Measurements from ENCODE around the gene SSBP2.

Gene SSBP2

GRCh38 chr5:81408496-81408895 is 342.4 kb downstream of the SSBP2 start:
- no peak for TF ChIP-seq EGR1 (IDR thresholded peaks at IDR 0.05)

- TF ChIP-seq TEAD4 (IDR thresholded peaks at IDR 0.05), result no peak
- TF ChIP-seq FOXM1 (IDR thresholded peaks at IDR 0.05; ENCODE audit: borderline replicate concordance, low read depth), result no peak
- no peak for TF ChIP-seq TCF12 (IDR thresholded peaks at IDR 0.05; ENCODE audit: low read depth)
- no peak for TF ChIP-seq TAF1 (IDR thresholded peaks at IDR 0.05; ENCODE audit: low read depth)
- TF ChIP-seq CREB1 (IDR thresholded peaks at IDR 0.05; ENCODE audit: low read depth), result no peak
- TF ChIP-seq NFIC (IDR thresholded peaks at IDR 0.05), result no peak
- TF ChIP-seq CEBPB (IDR thresholded peaks at IDR 0.05), result no peak
Measured at GRCh38 chr5:81405126-81405891, 345.6 kb downstream of the SSBP2 start.

GRCh38 chr5:81402192-81402930 is 348.5 kb downstream of the SSBP2 start:
- TF ChIP-seq, protein P1, sequence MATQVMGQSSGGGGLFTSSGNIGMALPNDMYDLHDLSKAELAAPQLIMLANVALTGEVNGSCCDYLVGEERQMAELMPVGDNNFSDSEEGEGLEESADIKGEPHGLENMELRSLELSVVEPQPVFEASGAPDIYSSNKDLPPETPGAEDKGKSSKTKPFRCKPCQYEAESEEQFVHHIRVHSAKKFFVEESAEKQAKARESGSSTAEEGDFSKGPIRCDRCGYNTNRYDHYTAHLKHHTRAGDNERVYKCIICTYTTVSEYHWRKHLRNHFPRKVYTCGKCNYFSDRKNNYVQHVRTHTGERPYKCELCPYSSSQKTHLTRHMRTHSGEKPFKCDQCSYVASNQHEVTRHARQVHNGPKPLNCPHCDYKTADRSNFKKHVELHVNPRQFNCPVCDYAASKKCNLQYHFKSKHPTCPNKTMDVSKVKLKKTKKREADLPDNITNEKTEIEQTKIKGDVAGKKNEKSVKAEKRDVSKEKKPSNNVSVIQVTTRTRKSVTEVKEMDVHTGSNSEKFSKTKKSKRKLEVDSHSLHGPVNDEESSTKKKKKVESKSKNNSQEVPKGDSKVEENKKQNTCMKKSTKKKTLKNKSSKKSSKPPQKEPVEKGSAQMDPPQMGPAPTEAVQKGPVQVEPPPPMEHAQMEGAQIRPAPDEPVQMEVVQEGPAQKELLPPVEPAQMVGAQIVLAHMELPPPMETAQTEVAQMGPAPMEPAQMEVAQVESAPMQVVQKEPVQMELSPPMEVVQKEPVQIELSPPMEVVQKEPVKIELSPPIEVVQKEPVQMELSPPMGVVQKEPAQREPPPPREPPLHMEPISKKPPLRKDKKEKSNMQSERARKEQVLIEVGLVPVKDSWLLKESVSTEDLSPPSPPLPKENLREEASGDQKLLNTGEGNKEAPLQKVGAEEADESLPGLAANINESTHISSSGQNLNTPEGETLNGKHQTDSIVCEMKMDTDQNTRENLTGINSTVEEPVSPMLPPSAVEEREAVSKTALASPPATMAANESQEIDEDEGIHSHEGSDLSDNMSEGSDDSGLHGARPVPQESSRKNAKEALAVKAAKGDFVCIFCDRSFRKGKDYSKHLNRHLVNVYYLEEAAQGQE (IDR thresholded peaks at IDR 0.05; ENCODE audit: low read depth), result no peak
- TF ChIP-seq EGR1 (IDR thresholded peaks at IDR 0.05) (no peak), CEBPB (IDR thresholded peaks at IDR 0.05) (no peak), ZBTB7A (IDR thresholded peaks at IDR 0.05; ENCODE audit: low read depth) (no peak), TCF12 (IDR thresholded peaks at IDR 0.05; ENCODE audit: low read depth) (no peak)

- TF ChIP-seq FOXM1 (IDR thresholded peaks at IDR 0.05; ENCODE audit: borderline replicate concordance, low read depth), result no peak
- no peak for TF ChIP-seq NFIC (IDR thresholded peaks at IDR 0.05)
- TF ChIP-seq MAX (IDR thresholded peaks at IDR 0.05), result no peak
- TF ChIP-seq USF1 (IDR thresholded peaks at IDR 0.05), result no peak
- TF ChIP-seq ZBTB7A (IDR thresholded peaks at IDR 0.05; ENCODE audit: low read depth), result no peak
- TF ChIP-seq EGR1 (IDR thresholded peaks at IDR 0.05), result no peak
- TF ChIP-seq CREB1 (IDR thresholded peaks at IDR 0.05; ENCODE audit: low read depth), result no peak
- TF ChIP-seq RAD21 (IDR thresholded peaks at IDR 0.05; ENCODE audit: low read depth), result no peak
- TF ChIP-seq TAF1 (IDR thresholded peaks at IDR 0.05; ENCODE audit: low read depth), result no peak
- TF ChIP-seq EP300 (IDR thresholded peaks at IDR 0.05; ENCODE audit: borderline replicate concordance), result no peak
- no peak for TF ChIP-seq YY1 (IDR thresholded peaks at IDR 0.05; ENCODE audit: low read depth)
- TF ChIP-seq, protein P1 (IDR thresholded peaks at IDR 0.05; ENCODE audit: low read depth), result no peak
- TF ChIP-seq CEBPB (IDR thresholded peaks at IDR 0.05), result no peak
- TF ChIP-seq TCF12 (IDR thresholded peaks at IDR 0.05; ENCODE audit: low read depth), result no peak
- TF ChIP-seq TEAD4 (IDR thresholded peaks at IDR 0.05), result no peak
Measured at GRCh38 chr5:81401266-81401665, 349.6 kb downstream of the SSBP2 start.

GRCh38 chr5:81400375-81400774 is 350.5 kb downstream of the SSBP2 start:
- no peak for TF ChIP-seq NFIC (IDR thresholded peaks at IDR 0.05)
- TF ChIP-seq MAX (IDR thresholded peaks at IDR 0.05), result no peak
- no peak for TF ChIP-seq TCF12 (IDR thresholded peaks at IDR 0.05; ENCODE audit: low read depth)
- TF ChIP-seq TAF1 (IDR thresholded peaks at IDR 0.05; ENCODE audit: low read depth), result no peak
- TF ChIP-seq RAD21 (IDR thresholded peaks at IDR 0.05; ENCODE audit: low read depth), result no peak
- TF ChIP-seq USF1 (IDR thresholded peaks at IDR 0.05), result no peak
- TF ChIP-seq CREB1 (IDR thresholded peaks at IDR 0.05; ENCODE audit: low read depth), result no peak
- TF ChIP-seq FOXM1 (IDR thresholded peaks at IDR 0.05; ENCODE audit: borderline replicate concordance, low read depth), result no peak
- TF ChIP-seq CEBPB (IDR thresholded peaks at IDR 0.05), result no peak

GRCh38 chr5:81398741-81399140 is 352.2 kb downstream of the SSBP2 start:
- TF ChIP-seq NFIC (IDR thresholded peaks at IDR 0.05) (no peak), CREB1 (IDR thresholded peaks at IDR 0.05; ENCODE audit: low read depth) (no peak)

All from Ishikawa (cell line).